GM12878 (cell line): ENCODE results near the gene HAO1. TPM values are rescaled to one million over a fixed set of nuclear protein-coding genes. Genes with fewer than 3 reads are reported as not detected.
A peak's percentile ranks its signal among the peaks of the same experiment; 100 is the strongest.
"Not testable (repeated sequence)": the region's sequence is repeated elsewhere in the genome, so short reads cannot be mapped to it uniquely, and the experiment has no call there.

Source experiments
- ATAC-seq: fragments of 200-7000 bp; cut with Tn5 transposase; 3 replicates; pipeline ENCODE4 v1.9.1; 2020; ENCODE audit warnings: mild to moderate bottlenecking, moderate library complexity
- BruUV-seq: library from RNA; stranded (reverse); fragments of 400-500 nt; replicated peaks from 2 replicates; lab custom pipeline; 2021; lab: Mats Ljungman, UMichigan
- CTCF ChIA-PET: fragments of 300-600 bp; sonication (Branson Sonifier 250); formaldehyde crosslinking; extraction: SDS; loops from one replicate; lab custom pipeline; 2021; ENCODE audit warnings: inconsistent platforms; lab: Yijun Ruan, JAX
- POLR2A ChIA-PET: fragments of 350-600 bp; formaldehyde crosslinking; extraction: SDS; loops from one replicate; lab custom pipeline; 2021; ENCODE audit warnings: inconsistent platforms; lab: Charles Lee
- RAD21 ChIA-PET: fragments of 300-600 bp; sonication (Branson Sonifier 250); formaldehyde crosslinking; loops from one replicate; lab custom pipeline; 2023; ENCODE audit warnings: antibody characterized with exemption; ENCODE audit not compliant: unreplicated experiment; lab: Charles Lee
- SMC1A ChIA-PET: fragments of 300-600 bp; sonication (Branson Sonifier 250); formaldehyde crosslinking; loops from one replicate; lab custom pipeline; 2023; ENCODE audit not compliant: unreplicated experiment, uncharacterized antibody; lab: Charles Lee
- DNase-seq: peaks from one replicate; pipeline ENCODE4 v3.0.0-alpha.2; 2011; ENCODE audit warnings: low read depth, low spot score
- FAIRE-seq: peaks from 3 replicates; lab custom pipeline; 2011; peaks lifted over from hg19 to GRCh38; lab: Jason Lieb, UNC
- H2AFZ ChIP-seq: 2 replicates; pipeline ENCODE4 v1.6.0; 2011; ENCODE audit warnings: low read depth, low read length, control low read depth; ENCODE audit not compliant: control insufficient read depth
- H3K27ac ChIP-seq: 2 replicates; pipeline ENCODE4 v1.5.1; 2011; ENCODE audit warnings: control low read depth; ENCODE audit not compliant: control insufficient read depth, insufficient read depth
- H3K27me3 ChIP-seq, 2 experiments: replicated peaks in 1 of 2; 2 replicates each; pipeline versions ENCODE4 v1.6.0 to v1.6.1; 2011; ENCODE audit warnings: low read length in 1 of 2; ENCODE audit not compliant: control insufficient read depth in 2 of 2, insufficient read depth in 2 of 2
- H3K36me3 ChIP-seq, 2 experiments: 2 replicates each; pipeline ENCODE4 v1.5.1; 2011; ENCODE audit warnings: low read length in 1 of 2; ENCODE audit not compliant: control insufficient read depth in 2 of 2, insufficient read depth in 2 of 2
- H3K4me1 ChIP-seq: 2 replicates; pipeline ENCODE4 v1.6.1; 2011; ENCODE audit warnings: mild to moderate bottlenecking, low read length, moderate library complexity, mixed read lengths; ENCODE audit not compliant: control insufficient read depth, insufficient read depth
- H3K4me2 ChIP-seq: 2 replicates; pipeline ENCODE4 v1.6.0; 2011; ENCODE audit warnings: control low read depth; ENCODE audit not compliant: control insufficient read depth, insufficient read depth
- H3K4me3 ChIP-seq: fragments of 200-600 bp; sonication (generic); 2 replicates; pipeline ENCODE4 v1.5.1; 2016
- H3K79me2 ChIP-seq: 2 replicates; pipeline ENCODE4 v1.6.0; 2011; ENCODE audit warnings: low read length; ENCODE audit not compliant: control insufficient read depth, insufficient read depth
- H3K9ac ChIP-seq: 2 replicates; pipeline ENCODE4 v1.8.0; 2011; ENCODE audit warnings: low read length, control low read depth, mixed read lengths; ENCODE audit not compliant: control insufficient read depth, insufficient read depth
- H3K9me3 ChIP-seq: replicated peaks from 3 replicates; pipeline ENCODE4 v1.5.1; 2011; ENCODE audit warnings: mild to moderate bottlenecking, low read length; ENCODE audit not compliant: control insufficient read depth, insufficient read depth
- H4K20me1 ChIP-seq: 2 replicates; pipeline ENCODE4 v1.6.0; 2011; ENCODE audit not compliant: control insufficient read depth, insufficient read depth
- NFYB ChIP-seq: IDR thresholded peaks from 2 replicates; pipeline ENCODE4 v1.6.1; 2011; ENCODE audit warnings: low read depth, mild to moderate bottlenecking, low read length, improper control_type of control experiment, moderate library complexity; ENCODE audit not compliant: insufficient read depth
- TCF12 ChIP-seq: IDR thresholded peaks from 2 replicates; pipeline ENCODE4 v1.6.1; 2011; ENCODE audit warnings: low read depth, mild to moderate bottlenecking, low read length
- WGBS: methylation state at CpG from one replicate; pipeline ENCODE4 v1.1.6; 2016; ENCODE audit warnings: low lambda C conversion rate; ENCODE audit not compliant: insufficient replicate concordance, insufficient coverage; ENCODE audit errors: missing lambda C conversion rate; 5-methylcytosine and 5-hydroxymethylcytosine counted together
- in situ Hi-C: fragments of 300-500 bp; cut with MboI; formaldehyde crosslinking; loops from 9 replicates; pipeline ENCODE4 v1.14.3; 2018; ENCODE audit warnings: mixed read lengths
- intact Hi-C: fragments of 100-400 bp; cut with micrococcal nuclease; formaldehyde crosslinking; loops from one replicate; pipeline ENCODE4 v1.14.2; 2022; ENCODE audit not compliant: unreplicated experiment
- polyA plus RNA-seq, 11 experiments: library from polyadenylated mRNA; depleted of rRNA in 4 of 11; unstranded in 6 of 11; stranded (reverse) in 5 of 11; fragments of >200 nt; fragmentation: Nextera tagmentation in 4 of 11; fragmentation: Illumina TruSeq in 1 of 11; extraction: Ambion mirVana in 4 of 11; extraction: Trizol in 1 of 11; gene quantifications; 1 replicate in 1 of 11; 2 replicates in 10 of 11; pipeline versions ENCODE4 v1.2.1 to v1.2.3, GENCODE V29; 2011 to 2016; ENCODE audit warnings: inconsistent platforms in 2 of 11, missing spikeins in 2 of 11, low read depth in 1 of 11
- small RNA-seq: library from RNA; depleted of rRNA; stranded (forward); fragments of <200 nt; gene quantifications from one replicate; pipeline ENCODE3, GENCODE V24; 2014
- total RNA-seq, 4 experiments: library from RNA; depleted of rRNA in 3 of 4; stranded (reverse); fragments of >200 nt in 3 of 4; fragmentation: Illumina TruSeq in 1 of 4; extraction: Trizol in 1 of 4; gene quantifications; 2 replicates each; pipeline versions ENCODE4 v1.2.1 to v1.2.3, GENCODE V29; 2013 to 2021

The HAO1 gene
- total and polyA plus RNA-seq, 10 of the 15 experiments (the other 5 are each of a cell fraction or from before 2014, with no cell fraction given), result 0.03 to 0.29 (median 0.05) TPM; not detected in 7

- TF ChIP-seq TCF12, result no peak
These were observed 104.2 kb downstream of the HAO1 start (continued) for GRCh38 chr20:7836076-7836475.

GRCh38 chr20:7834441-7834840, 105.8 kb downstream of the HAO1 start:
- intact Hi-C loops, DNase-seq, H3K9me3 ChIP-seq, FAIRE-seq, H3K4me3 ChIP-seq, H3K27me3 ChIP-seq, H3K4me1 ChIP-seq, in situ Hi-C loops, RAD21 ChIA-PET, ATAC-seq, POLR2A ChIA-PET, BruUV-seq, H3K9ac ChIP-seq, SMC1A ChIA-PET, H3K27ac ChIP-seq, H3K36me3 ChIP-seq, H3K79me2 ChIP-seq, H3K4me2 ChIP-seq, H2AFZ ChIP-seq, H4K20me1 ChIP-seq: not testable (repeated sequence)
- peak; percentile 64 for TF ChIP-seq NFYB
- CTCF ChIA-PET, result interaction anchor here (0.6 kb wide), 2 partner anchors 9 to 427 kb away, joined by 3 read pairs; no protein-coding TSS in a partner anchor
- 47% methylated on average over 7 of the region's 7 CpGs for WGBS

Small RNA genes within 50 kb of the gene (small RNA-seq; reads per million reads assigned to genes)
- not detected for gene AL021879.1

Other genes starting within 250 kb of the HAO1 start
- gene TMX4, start 79.3 kb upstream of the HAO1 start, total RNA-seq (2014; rRNA removed), result 9.4 and 12.2 TPM in 2 replicates
- 11.2 and 11.9 TPM in 2 replicates for gene TMX4, start 79.3 kb upstream of the HAO1 start, total RNA-seq (2014; rRNA removed; fragmentation: Illumina TruSeq; extraction: Trizol)
- gene TMX4, start 79.3 kb upstream of the HAO1 start, total RNA-seq (2021), result 18.2 and 25.0 TPM in 2 replicates
- gene TMX4, start 79.3 kb upstream of the HAO1 start, polyA plus RNA-seq (2011; rRNA removed), result 16.6 and 21.8 TPM in 2 replicates
- gene TMX4, start 79.3 kb upstream of the HAO1 start, polyA plus RNA-seq (2014; fragmentation: Illumina TruSeq; extraction: Trizol), result 11.0 and 14.1 TPM in 2 replicates
- 1 to 10 TPM; 3.9 to 4.4 TPM for gene TMX4, start 79.3 kb upstream of the HAO1 start, polyA plus RNA-seq (2014; fragmentation: Nextera tagmentation; extraction: Ambion mirVana)
- 6.6 and 7.7 TPM in 2 replicates for gene TMX4, start 79.3 kb upstream of the HAO1 start, polyA plus RNA-seq (2014; rRNA removed)
- gene TMX4, start 79.3 kb upstream of the HAO1 start, polyA plus RNA-seq (2016; fragmentation: Nextera tagmentation; extraction: Ambion mirVana), result 10 to 100 TPM; 18.8 to 19.9 TPM
- gene PLCB1, start 191.8 kb upstream of the HAO1 start, total RNA-seq (2014; rRNA removed), result 0.23 and 0.76 TPM in 2 replicates
- 0.09 and 0.27 TPM in 2 replicates for gene PLCB1, start 191.8 kb upstream of the HAO1 start, total RNA-seq (2014; rRNA removed; fragmentation: Illumina TruSeq; extraction: Trizol)
- 0.36 and 0.48 TPM in 2 replicates for gene PLCB1, start 191.8 kb upstream of the HAO1 start, total RNA-seq (2021)
- 5.3 and 7.7 TPM in 2 replicates for gene PLCB1, start 191.8 kb upstream of the HAO1 start, polyA plus RNA-seq (2011; rRNA removed)
- gene PLCB1, start 191.8 kb upstream of the HAO1 start, polyA plus RNA-seq (2014; fragmentation: Illumina TruSeq; extraction: Trizol), result 0.06 and 0.12 TPM in 2 replicates
- gene PLCB1, start 191.8 kb upstream of the HAO1 start, polyA plus RNA-seq (2014; fragmentation: Nextera tagmentation; extraction: Ambion mirVana), result under 1 TPM in 1 of 2 experiments, not detected in 1; 0.05 TPM
- 0.06 and 0.17 TPM in 2 replicates for gene PLCB1, start 191.8 kb upstream of the HAO1 start, polyA plus RNA-seq (2014; rRNA removed)
- gene PLCB1, start 191.8 kb upstream of the HAO1 start, polyA plus RNA-seq (2016; fragmentation: Nextera tagmentation; extraction: Ambion mirVana), result under 1 TPM; 0.10 to 0.16 TPM